ENCODE data around the gene MUC22. TPM values are rescaled to one million over a fixed set of nuclear protein-coding genes. Genes with fewer than 3 reads are reported as not detected.

MUC22 gene
- polyA plus RNA-seq, 3 donors = not detected

- no peak for TF ChIP-seq CTCF (IDR thresholded peaks at IDR 0.05)
- WGBS (ENCODE audit: insufficient coverage) = 91% methylated on average over 4 of the region's 4 CpGs
- no peak for DNase-seq
- H3K9ac ChIP-seq (ENCODE audit: insufficient read depth, low read length, poor library complexity, severe bottlenecking) = no peak overlapping the region
- H3K79me2 ChIP-seq (ENCODE audit: insufficient read depth, low read length) = no peaks in the 10 kb centered on the region
- Mint-ChIP-seq H3K9me3 (peaks cover 0 to 9% (median 2%) of the 10 kb centered on the region in 7 donors), H3K27me3 (ENCODE audit: low read depth in 3 of 3) (peaks cover 2 to 14% (median 8%) of the 10 kb centered on the region in 3 donors), H3K4me3 (no peak overlapping the region), H3K27ac (peak overlapping the region in 1 of 7 donors; percentile 74), H3K36me3 (no peaks in the 10 kb centered on the region), H3K4me1 (no peaks in the 10 kb centered on the region)
- no peaks in the 10 kb centered on the region for H3K4me1 ChIP-seq (ENCODE audit: control insufficient read depth in 1 of 2, insufficient read depth in 2 of 2, low read length in 2 of 2)
- no peaks in the 10 kb centered on the region for H3K27me3 ChIP-seq (ENCODE audit: control insufficient read depth in 2 of 2, insufficient read depth in 2 of 2, low read length in 2 of 2)
- no peak overlapping the region for H3K27ac ChIP-seq (ENCODE audit: low read depth in 1 of 2, low read length in 2 of 2)
- no peak overlapping the region for H2AFZ ChIP-seq (ENCODE audit: insufficient read depth, low read depth, low read length, poor library complexity, severe bottlenecking)
- H4K20me1 ChIP-seq (ENCODE audit: insufficient read depth, low read length) = no peaks in the 10 kb centered on the region
- intact Hi-C loops (cut with micrococcal nuclease) = no loop called here
- H3K36me3 ChIP-seq (replicated peaks in 1 of 2; ENCODE audit: control insufficient read depth in 1 of 2, insufficient read depth in 2 of 2, low read length in 2 of 2) = no peaks in the 10 kb centered on the region
- no peak overlapping the region for H3K4me2 ChIP-seq (replicated peaks; ENCODE audit: extremely low read depth, low read length, poor library complexity, severe bottlenecking)
- H3K9me3 ChIP-seq (replicated peaks in 1 of 2; ENCODE audit: control insufficient read depth in 1 of 2, insufficient read depth in 1 of 2, low read length in 2 of 2) = no peaks in the 10 kb centered on the region
- H3K4me3 ChIP-seq (replicated peaks in 1 of 3; ENCODE audit: low read depth in 2 of 3, low read length in 3 of 3) = no peak overlapping the region
Measured at GRCh38 chr6:31025595-31025994, 15.3 kb downstream of the MUC22 start.

- Mint-ChIP-seq H3K27ac (no peak overlapping the region), H3K4me3 (no peak overlapping the region), H3K4me1 (no peaks in the 10 kb centered on the region), H3K36me3 (no peaks in the 10 kb centered on the region), H3K27me3 (ENCODE audit: low read depth in 3 of 3) (peaks cover 4 to 7% (median 6%) of the 10 kb centered on the region in 3 donors), H3K9me3 (peaks cover 0 to 1% (median 0%) of the 10 kb centered on the region in 7 donors)
- H2AFZ ChIP-seq (ENCODE audit: insufficient read depth, low read depth, low read length, poor library complexity, severe bottlenecking) = no peak overlapping the region
- H3K79me2 ChIP-seq (ENCODE audit: insufficient read depth, low read length) = no peaks in the 10 kb centered on the region
- H3K4me2 ChIP-seq (replicated peaks; ENCODE audit: extremely low read depth, low read length, poor library complexity, severe bottlenecking) = no peak overlapping the region
- H3K27me3 ChIP-seq (ENCODE audit: control insufficient read depth in 2 of 2, insufficient read depth in 2 of 2, low read length in 2 of 2) = no peaks in the 10 kb centered on the region
- WGBS (ENCODE audit: insufficient coverage) = 94% methylated on average over 3 of the region's 6 CpGs
- intact Hi-C loops (cut with micrococcal nuclease) = no loop called here
- H3K4me3 ChIP-seq (replicated peaks in 1 of 3; ENCODE audit: low read depth in 2 of 3, low read length in 3 of 3) = no peak overlapping the region
- H3K9ac ChIP-seq (ENCODE audit: insufficient read depth, low read length, poor library complexity, severe bottlenecking) = no peak overlapping the region
- no peak overlapping the region for H3K27ac ChIP-seq (ENCODE audit: low read depth in 1 of 2, low read length in 2 of 2)
- H4K20me1 ChIP-seq (ENCODE audit: insufficient read depth, low read length) = no peaks in the 10 kb centered on the region
- no peaks in the 10 kb centered on the region for H3K36me3 ChIP-seq (replicated peaks in 1 of 2; ENCODE audit: control insufficient read depth in 1 of 2, insufficient read depth in 2 of 2, low read length in 2 of 2)
- no peak for DNase-seq
- no peaks in the 10 kb centered on the region for H3K4me1 ChIP-seq (ENCODE audit: control insufficient read depth in 1 of 2, insufficient read depth in 2 of 2, low read length in 2 of 2)
- H3K9me3 ChIP-seq (replicated peaks in 1 of 2; ENCODE audit: control insufficient read depth in 1 of 2, insufficient read depth in 1 of 2, low read length in 2 of 2) = no peaks in the 10 kb centered on the region
- TF ChIP-seq CTCF (IDR thresholded peaks at IDR 0.05) = no peak
Measured at GRCh38 chr6:31031095-31031494, 20.8 kb downstream of the MUC22 start.

Measured in CD14-positive monocyte (primary cell).